GM19452 (cell line): ENCODE results near the gene RNGTT.
"Not testable (repeated sequence)": the region's sequence is repeated elsewhere in the genome, so short reads cannot be mapped to it uniquely, and the experiment has no call there.

ENCODE experiments used
- ATAC-seq: cut with Tn5 transposase; IDR thresholded peaks from one replicate; pipeline ENCODE4 v1.9.1; 2021; ENCODE audit not compliant: unreplicated experiment

The RNGTT gene

DNA sequence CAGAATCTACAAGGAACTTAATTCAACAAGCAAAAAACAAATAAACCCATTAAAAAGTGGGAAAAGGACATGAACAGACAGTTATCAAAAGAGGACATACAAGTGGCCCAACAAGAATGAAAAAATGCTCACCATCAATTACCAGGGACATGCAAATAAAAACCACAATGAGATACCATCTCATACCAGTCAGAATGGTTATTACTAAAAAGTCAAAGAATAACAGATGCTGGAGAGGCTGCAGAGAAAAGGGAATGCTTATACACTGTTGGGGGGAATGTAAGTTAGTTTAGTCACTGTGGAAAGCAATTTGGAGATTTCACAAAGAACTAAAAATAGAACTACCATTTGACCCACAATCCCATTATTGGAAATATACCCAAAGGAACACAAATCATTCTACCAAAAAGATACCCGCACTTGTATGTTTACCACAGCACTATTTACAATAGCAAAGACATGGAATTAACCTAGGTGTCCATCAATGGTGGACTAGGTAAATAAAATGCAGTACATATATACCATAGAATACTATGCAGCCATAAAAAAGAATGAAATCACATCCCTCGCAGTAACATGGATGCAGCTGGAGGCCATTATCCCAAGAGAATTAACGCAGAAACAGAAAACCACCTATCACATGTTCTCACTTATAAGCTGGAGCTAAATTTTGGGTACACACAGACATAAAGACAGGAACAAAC is 48.4 kb downstream of the RNGTT start:
- ATAC-seq = no peak

DNA sequence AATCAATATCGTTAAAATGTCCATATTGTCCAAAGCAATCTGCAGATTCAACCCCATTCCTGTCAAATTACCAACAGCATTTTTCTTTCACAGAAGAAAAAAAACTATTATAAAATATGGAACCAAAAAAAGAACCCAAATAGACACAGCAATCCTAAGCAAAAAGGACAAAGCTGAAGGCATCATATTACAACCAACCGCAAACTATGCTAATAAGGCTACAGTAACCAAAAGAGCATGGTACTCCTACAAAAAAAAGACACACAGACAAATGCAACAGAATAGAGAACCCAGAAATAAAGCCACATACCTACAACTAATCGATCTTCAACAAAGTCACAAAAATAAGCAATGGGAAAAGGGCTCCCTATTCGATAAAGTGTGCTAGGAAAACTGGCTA is 49.2 kb downstream of the RNGTT start:
- no peak for ATAC-seq

DNA sequence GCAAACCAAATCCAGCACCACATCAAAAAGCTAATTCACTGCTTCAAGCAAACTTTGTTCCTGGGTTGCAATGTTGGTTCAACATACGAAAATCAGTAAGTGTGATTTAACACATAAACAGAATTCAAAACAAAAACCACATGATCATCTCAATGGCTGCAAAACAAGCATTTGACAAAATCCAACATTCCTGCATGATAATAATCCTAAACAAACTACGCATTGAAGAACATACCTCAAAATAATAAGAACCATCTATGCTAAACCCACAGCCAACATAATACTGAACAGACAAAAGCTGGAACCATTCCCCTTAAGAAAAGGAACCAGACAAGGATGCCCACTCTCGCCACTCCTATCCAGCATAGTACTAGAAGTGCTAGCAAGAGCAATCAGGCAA is 49.9 kb downstream of the RNGTT start:
- no peak for ATAC-seq

DNA sequence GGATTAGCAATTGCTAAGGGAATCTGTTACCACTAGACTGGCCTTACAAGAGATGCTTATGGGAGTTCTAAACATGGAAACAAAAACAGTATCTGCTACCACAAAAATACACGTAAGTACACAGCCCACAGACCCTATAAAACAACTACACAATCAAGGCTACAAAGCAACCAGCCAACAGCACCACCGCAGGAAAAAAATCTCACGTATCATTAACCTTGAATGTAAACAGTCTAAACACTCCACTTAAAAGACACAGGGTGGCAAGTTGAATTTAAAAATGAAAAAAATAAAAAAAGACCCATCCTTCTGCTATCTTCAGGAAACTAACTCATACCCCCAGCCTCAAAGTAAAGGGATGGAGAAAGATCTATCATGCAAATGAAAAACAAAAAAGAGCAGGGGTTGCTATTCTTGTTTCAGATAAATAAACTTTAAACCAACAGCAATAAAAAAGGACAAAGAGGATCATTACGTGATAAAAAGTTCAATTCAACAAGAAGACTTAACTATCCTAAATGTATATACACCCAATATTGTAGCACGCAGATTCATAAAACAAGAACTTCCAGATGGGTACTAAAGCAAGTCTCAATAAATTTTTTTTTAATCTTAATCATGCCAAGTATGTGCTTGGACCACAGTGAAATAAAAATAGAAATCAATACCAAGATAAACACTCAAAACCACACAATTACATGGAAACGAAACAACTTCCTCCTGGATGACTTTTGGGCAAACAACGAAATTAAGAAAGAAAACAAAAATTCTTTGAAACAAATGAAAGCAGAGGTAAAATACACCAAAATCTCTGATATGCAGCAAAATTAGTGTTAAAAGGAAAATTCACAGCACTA is 52.3 kb downstream of the RNGTT start:
- no peak for ATAC-seq

DNA sequence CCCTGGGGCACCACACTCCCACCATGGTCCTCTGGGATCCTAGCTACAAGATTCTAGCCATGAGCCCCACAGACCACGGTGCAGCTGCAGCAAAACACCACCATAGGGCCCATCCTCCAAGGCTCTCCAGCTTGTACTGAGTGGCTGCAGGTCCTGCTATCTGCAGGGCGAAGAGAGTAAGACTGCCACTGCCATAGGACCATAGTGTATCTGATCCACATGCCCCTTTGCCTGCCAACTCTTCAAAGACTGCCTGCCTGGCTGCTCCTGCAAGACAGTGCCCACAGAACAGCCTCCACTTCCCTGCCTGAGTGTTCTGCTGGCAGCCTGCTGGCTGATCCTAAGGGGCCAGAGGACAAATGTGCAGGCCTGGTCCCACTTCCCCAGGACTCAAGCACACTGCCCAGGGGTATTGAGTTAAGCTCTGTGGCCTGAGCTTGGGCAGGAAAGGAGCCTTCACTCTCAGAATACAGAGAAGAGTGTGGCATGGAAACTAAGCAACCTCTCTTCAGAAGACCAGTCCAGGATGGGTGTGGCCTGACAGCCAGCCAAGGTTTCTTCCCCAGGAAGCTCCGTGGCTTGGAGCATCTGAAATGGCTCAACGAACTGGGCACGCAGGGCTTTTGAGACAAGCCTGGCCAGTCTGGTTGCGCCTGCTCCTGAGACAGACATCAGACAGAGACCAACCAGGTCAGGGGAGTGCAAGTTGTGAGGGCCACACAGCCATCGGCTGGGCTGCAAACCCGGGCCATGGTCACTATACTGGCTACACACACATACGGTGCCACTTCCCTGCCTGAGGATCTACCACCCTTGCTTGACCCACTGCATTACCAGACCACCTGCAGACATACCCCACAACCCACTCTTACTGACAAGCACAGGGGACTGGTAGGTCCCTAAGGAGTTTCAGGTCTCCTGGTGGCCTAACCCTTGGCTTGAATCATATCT is 54.5 kb downstream of the RNGTT start:
- no peak for ATAC-seq

DNA sequence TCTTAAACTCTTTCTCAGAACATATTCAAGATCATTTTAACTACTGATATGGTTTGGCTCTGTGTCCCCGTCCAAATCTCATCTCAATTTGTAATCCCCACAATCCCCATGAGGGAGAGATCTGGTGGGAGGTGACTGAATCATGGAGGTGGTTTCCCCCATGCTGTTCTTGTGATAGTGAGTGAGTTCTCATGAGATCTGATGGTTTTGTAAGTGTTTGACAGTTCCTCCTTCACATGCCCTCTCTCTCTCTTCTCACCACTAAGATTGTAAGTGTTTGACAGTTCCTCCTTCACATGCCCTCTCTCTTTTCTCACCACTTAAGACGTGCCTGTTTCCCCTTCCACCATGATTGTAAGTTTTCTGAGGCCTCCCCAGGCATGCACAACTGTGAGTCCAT is 56.3 kb downstream of the RNGTT start:
- not testable (repeated sequence) for ATAC-seq

DNA sequence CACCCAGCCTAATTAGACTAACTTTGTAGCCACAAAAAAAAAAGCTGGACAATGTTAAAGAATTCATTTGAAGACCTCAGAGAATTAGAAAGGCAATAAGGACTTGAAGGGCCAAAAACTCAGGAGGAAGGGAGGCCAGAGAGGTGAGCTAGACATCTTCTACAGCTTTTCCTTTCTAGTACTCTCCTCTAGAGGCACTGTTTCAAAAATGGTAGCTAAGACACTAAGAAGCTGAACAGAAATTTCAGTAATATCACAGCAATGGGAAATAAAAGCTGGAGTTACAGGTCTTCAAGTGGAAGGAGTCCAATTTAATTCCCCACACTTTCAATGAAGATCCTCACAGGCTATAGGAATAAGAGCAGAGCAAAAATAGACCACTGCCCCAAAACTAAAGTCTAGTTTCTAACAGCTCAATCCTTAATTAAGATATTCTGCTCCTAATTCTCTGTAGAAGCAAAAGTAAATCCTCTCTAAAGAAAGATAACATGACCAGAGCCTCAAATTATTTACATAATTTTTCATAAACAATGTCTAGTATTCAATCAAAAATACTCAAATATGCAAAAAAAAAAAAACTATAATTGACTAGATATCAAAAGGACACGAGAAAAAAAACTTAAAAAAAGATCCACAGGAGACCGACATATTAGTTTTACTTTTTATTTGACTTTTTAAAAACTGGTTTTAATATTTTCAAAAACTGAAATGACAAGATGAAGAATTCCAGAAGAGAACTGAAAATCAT is 63.7 kb downstream of the RNGTT start:
- no peak for ATAC-seq

DNA sequence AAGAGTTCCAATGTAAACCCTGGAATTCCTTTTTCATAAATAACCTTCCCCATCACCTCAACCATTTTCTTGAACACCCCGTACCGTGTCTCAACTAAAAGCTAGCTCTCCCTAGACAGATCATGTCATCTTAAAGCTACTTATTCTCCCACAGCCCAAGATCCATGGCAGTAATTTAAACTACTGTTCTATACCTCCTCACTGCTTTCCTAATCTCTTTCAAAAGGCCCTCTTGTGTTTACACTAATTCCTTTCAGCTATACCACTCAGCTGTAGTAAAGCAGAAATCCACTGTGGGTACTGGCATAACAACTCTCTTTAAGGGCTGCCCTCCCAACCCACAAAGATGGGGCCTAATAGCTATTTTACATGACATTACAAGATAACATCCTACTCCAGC is 67.5 kb downstream of the RNGTT start:
- ATAC-seq = no peak

DNA sequence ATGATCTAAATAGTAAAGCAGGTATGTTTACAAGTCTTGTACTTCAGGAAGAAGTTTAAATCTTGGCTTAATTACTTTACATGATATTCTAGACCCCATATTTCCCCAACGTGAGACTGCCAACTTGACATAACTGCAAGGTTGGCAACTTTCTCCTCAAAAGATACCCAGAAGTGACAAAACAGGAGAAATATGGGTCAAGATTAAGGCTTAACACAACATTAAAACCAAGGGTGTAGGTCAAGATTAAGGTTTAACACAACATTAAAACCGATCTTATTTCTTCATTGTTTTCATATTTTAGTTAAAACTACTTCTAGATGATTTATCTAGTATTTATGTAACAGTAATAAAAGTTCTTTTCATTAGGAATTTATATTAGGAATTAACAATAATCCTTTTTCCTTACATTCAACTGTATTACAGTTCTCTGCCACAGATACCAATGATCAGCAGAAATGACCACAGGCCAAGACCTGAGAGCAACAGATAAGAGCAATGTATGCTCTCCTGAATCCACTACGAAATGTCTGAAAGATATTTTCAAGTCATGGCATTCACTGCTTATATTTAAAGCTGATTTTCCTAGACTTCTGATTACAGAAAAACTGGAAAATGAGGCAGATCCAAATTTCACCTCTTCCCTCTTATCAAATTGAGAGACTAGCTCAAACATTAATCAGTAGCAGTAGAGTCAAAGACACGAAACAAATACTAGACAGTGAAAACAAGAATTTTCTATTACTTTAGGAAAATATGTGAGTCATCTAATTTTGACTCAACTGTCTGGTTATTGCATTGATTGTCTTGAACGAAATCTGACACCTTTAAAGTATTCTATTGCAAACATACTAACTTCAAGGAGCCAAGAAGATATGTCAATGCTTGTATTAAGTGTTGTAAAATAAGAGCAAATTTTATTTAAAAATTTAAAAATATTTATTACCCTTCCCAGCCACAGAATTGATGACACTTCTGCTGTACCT is 72.3 kb downstream of the RNGTT start:
- ATAC-seq = no peak

DNA sequence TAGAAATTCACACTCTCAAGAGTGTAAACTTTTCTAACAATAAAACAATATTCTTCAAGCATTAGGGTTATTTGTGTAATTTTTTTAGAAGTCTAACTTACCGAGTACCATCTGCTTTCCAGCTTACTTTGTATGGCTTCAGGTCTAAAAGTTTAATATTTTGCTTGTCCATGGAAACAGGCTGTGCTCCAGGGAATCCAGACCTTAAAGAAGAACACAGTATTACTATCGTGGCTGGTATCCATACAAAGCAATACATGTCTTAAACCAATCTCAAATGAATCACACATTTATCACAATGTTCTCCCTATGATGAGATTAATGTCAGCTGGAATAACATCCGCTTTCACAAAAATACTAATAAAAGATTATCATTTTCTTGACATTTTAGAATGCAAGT is 73.0 kb downstream of the RNGTT start:
- ATAC-seq = no peak

DNA sequence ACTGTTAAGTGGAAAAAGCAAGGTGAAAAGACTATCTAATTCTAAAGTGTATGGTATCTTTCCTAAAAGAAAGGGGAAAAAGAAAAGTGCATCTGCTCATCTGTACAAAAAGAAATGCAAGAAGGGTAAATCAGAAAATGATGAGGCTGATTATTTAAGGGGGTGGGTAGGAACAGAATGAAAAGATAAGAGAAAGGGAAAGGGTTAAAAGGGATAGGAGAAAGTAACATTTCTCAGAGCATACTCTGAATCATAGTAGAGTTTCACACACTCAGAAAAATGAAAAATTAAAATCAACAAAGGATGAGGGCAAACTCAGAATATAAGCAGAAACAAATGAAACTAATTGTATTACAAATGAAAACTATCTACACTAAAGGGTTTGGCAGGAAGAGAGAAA is 79.1 kb downstream of the RNGTT start:
- no peak for ATAC-seq

DNA sequence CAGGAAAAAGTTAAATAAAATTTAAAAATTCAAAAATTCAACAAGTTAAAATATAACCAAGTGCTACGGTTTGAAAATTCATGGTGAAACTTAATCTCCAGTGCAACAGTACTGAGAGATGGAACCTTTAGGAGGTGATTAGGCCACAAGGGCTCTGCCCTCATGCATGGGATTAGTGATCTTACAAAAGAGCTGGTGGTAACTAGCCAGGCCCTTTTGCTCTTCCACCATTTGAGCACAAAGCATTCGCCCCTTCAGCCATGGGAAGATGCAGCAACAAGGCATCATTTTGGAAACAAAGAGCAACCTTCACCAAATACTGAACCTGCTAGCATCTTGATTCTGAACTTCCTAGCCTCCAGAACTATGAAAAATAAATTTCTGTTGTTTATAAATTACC is 80.9 kb downstream of the RNGTT start:
- ATAC-seq = no peak

DNA sequence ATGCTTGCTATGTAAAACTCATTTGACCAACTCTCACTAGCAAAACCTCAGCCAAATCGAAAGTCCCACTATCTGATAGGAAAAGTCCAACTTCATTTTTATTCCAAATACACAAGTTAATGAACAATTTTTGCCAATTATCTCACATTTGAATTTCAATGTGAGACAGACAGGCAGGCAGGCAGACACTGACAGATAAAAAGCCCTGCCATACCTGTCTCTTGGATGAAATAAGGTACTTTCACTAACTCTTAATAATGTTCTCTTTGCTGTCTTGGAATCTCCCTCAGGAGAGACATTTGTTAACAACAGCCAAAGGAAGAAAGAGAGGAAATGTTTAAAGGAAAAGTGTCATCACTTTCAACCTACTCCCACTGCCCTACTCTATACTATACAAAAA is 82.0 kb downstream of the RNGTT start:
- ATAC-seq = no peak

DNA sequence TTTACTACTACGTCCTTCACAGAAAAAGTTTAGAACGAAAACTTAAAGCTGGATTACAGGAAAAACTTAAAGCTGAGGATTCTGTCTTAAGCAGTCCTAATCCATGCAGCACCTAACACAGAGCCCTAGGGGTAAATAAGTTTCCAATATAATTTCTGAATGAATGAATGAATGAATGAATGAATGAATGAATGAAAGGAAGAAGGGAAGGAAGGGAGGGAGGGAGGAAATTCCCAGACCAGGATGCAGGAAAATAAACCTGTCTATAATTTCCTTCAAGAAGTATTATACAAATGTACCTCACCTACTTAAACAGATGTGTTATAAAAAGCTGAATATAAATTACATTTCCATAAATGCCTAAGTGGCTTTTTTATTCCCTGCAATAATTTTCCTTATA is 83.4 kb downstream of the RNGTT start:
- ATAC-seq = no peak

DNA sequence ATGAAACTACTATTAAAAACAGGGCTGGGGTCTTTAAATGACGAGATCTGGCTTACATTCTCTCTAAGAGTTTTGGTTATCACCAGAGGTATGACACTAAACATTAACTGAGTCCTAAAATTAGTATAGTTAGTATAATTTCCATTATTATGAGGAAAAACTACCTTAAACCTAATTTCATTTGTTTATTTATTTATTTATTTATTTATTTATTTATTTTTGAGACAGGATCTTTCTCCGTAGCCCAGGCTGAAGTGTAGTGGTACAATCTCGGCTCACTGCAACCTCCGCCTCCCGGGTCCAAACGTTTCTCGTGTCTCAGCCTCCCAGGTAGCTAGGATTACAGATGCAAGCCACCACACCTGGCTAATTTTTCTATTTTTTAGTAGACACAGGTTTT is 85.5 kb downstream of the RNGTT start:
- ATAC-seq = no peak

DNA sequence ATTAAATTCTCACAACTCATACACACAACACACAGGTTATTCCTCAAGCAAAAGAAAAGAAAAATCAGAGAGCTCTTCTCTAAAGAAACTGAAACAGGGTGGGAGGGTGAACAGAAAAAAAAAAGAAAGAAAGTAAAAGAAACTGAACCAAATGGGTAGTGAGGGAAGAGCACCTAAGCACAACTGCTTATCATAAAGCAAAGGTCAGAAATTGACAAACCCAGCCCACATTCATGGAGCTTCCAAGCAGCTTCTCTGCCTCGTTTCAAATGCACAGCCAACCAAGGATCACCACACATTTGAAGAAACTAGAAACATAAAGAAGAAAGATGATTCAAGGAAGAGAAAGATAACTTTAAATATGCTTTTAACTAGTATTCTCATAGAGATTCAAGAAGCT is 90.5 kb downstream of the RNGTT start:
- ATAC-seq = no peak

DNA sequence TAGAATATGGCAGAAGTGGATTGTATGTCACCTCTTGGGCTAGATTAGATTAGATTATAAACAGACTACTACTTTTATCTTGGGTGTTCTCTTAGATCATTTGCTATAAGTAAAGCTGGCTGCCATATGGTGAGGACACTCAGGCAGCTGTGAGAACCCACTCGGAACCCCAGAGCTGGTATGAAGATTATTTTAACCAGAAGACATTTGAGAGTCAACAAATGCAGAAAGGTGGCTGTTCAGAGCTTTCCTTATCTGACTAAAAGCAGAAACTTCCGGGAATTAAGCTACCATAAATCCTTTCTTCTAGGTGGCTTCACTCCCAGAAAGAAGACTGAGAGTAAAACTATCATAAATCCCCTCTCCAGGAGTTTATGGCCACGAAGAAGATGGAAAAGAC is 91.9 kb downstream of the RNGTT start:
- ATAC-seq = no peak

DNA sequence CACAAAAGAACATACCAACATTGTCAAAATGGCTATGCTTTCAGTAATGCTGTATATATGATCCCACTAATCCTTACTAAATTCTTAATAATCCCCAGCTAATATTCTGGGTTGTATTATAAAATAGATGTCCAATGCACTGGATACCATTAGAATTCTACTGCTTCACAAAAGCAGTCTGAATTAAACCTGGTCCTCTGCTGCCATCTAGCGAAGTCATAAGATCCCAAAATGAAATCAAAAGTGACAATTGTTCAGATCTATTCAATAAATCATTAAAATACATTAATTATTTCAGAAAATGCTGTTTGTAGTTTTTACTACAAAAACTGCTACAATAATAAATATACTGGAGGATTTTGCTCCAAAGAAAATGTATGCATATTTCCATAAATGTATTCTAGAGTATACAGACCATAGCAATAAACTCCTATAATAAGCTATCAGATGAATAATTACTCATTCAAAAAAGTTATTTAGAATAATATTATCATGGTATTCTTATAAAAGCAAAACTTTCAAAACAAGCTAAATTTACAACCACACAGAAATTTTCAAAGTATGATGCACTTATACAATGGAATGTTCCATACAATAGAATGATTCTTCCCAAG is 92.6 kb downstream of the RNGTT start:
- ATAC-seq = no peak
